Neural cell (in vitro differentiated cells): Measurements from ENCODE around the gene FGA. TPM values are rescaled to one million over a fixed set of nuclear protein-coding genes. Genes with fewer than 3 reads are reported as not detected.

Experiments used
- H2AFZ ChIP-seq: fragments of 200-600, 300-800 bp; sonication (generic), shearing (Covaris generic); 2 replicates; pipeline ENCODE4 v1.6.0; 2014; ENCODE audit warnings: low read depth, mild to moderate bottlenecking, antibody characterized with exemption, low read length, moderate library complexity
- H3F3A ChIP-seq: fragments of 200-600 bp; shearing (Covaris generic); 2 replicates; pipeline ENCODE4 v1.6.1; 2016; ENCODE audit warnings: mild to moderate bottlenecking, moderate library complexity, mixed read lengths, antibody characterized with exemption, low read length; ENCODE audit not compliant: insufficient read depth, poor library complexity, severe bottlenecking
- H3K27ac ChIP-seq: fragments of 200-600, 300-800 bp; sonication (generic), shearing (Covaris generic); 2 replicates; pipeline ENCODE4 v1.5.1; 2014; ENCODE audit warnings: mild to moderate bottlenecking, low read length, moderate library complexity
- H3K27me3 ChIP-seq: fragments of 300-800, 200-600 bp; sonication (generic), shearing (Covaris generic); 2 replicates; pipeline ENCODE4 v1.6.0; 2014; ENCODE audit warnings: mild to moderate bottlenecking, low read depth, low read length, moderate library complexity; ENCODE audit not compliant: insufficient read depth
- H3K36me3 ChIP-seq: fragments of 300-800, 200-600 bp; sonication (generic), shearing (Covaris generic); 2 replicates; pipeline ENCODE4 v1.5.1; 2014; ENCODE audit warnings: mild to moderate bottlenecking, antibody characterized with exemption, low read length, moderate library complexity; ENCODE audit not compliant: insufficient read depth
- H3K4me2 ChIP-seq: fragments of 300-800, 200-600 bp; sonication (generic), shearing (Covaris generic); 2 replicates; pipeline ENCODE4 v1.6.0; 2014; ENCODE audit warnings: mild to moderate bottlenecking, low read length
- H3K4me3 ChIP-seq: fragments of 300-800, 200-600 bp; sonication (generic), shearing (Covaris generic); 2 replicates; pipeline ENCODE4 v1.5.1; 2014; ENCODE audit warnings: mild to moderate bottlenecking, low read length, moderate library complexity
- H3K79me2 ChIP-seq: fragments of 200-600 bp; shearing (Covaris generic); replicated peaks from 2 replicates; pipeline ENCODE4 v1.6.0; 2014; ENCODE audit warnings: mild to moderate bottlenecking, low read length, moderate library complexity; ENCODE audit not compliant: insufficient read depth
- H3K9ac ChIP-seq: fragments of 300-800, 200-600 bp; sonication (generic), shearing (Covaris generic); 2 replicates; pipeline ENCODE4 v1.6.1; 2016; ENCODE audit warnings: mild to moderate bottlenecking, low read length, mixed read lengths
- H3K9me2 ChIP-seq: fragments of 200-600 bp; shearing (Covaris generic); 2 replicates; pipeline ENCODE4 v1.6.1; 2016; ENCODE audit warnings: mild to moderate bottlenecking, low read length, mixed read lengths; ENCODE audit not compliant: insufficient read depth
- H3K9me3 ChIP-seq: fragments of 200-600, 300-800 bp; sonication (generic), shearing (Covaris generic); 2 replicates; pipeline ENCODE4 v1.6.1; 2016; ENCODE audit warnings: mild to moderate bottlenecking, mixed run types, low read length, moderate library complexity, mixed read lengths
- H4K20me1 ChIP-seq: fragments of 200-600 bp; shearing (Covaris generic); 2 replicates; pipeline ENCODE4 v1.6.1; 2016; ENCODE audit warnings: mild to moderate bottlenecking, mixed run types; ENCODE audit not compliant: insufficient read depth
- EP300 ChIP-seq: fragments of 450-650 bp; conservative IDR thresholded peaks from 2 replicates; pipeline ENCODE4 v1.6.1; 2014; ENCODE audit warnings: antibody characterized with exemption, mild to moderate bottlenecking, moderate library complexity; ENCODE audit not compliant: poor library complexity, severe bottlenecking
- EZH2 ChIP-seq: fragments of 200-600, 300-800 bp; shearing (Covaris generic), sonication (generic); IDR thresholded peaks from 2 replicates; pipeline ENCODE4 v1.6.1; 2014; ENCODE audit warnings: antibody characterized with exemption, low read length, borderline replicate concordance, mild to moderate bottlenecking; ENCODE audit not compliant: insufficient read depth, poor library complexity, severe bottlenecking
- MXI1 ChIP-seq: fragments of 450-650 bp; conservative IDR thresholded peaks from 2 replicates; pipeline ENCODE4 v1.6.1; 2014; ENCODE audit warnings: antibody characterized with exemption, mild to moderate bottlenecking; ENCODE audit not compliant: poor library complexity, severe bottlenecking
- POLR2AphosphoS5 ChIP-seq: IDR thresholded peaks from 2 replicates; pipeline ENCODE4 v1.6.1; 2012
- RAD21 ChIP-seq: fragments of 450-650 bp; conservative IDR thresholded peaks from 2 replicates; pipeline ENCODE4 v1.6.1; 2014; ENCODE audit warnings: antibody characterized with exemption, mild to moderate bottlenecking, moderate library complexity
- SMC3 ChIP-seq: fragments of 450-650 bp; conservative IDR thresholded peaks from 2 replicates; pipeline ENCODE4 v1.6.1; 2014; ENCODE audit warnings: antibody characterized with exemption, mild to moderate bottlenecking, moderate library complexity; ENCODE audit not compliant: poor library complexity
- TAF1 ChIP-seq: IDR thresholded peaks from 2 replicates; pipeline ENCODE4 v1.6.1; 2012; ENCODE audit warnings: low read depth
- polyA plus RNA-seq: library from polyadenylated mRNA; depleted of rRNA; stranded (reverse); fragments of >200 nt; gene quantifications from 2 replicates; pipeline ENCODE4 v1.2.3, GENCODE V29; 2014
- TF ChIP-seq, protein P1 (sequence below): IDR thresholded peaks from 2 replicates; pipeline ENCODE4 v1.6.1; 2012; ENCODE audit warnings: borderline replicate concordance
- TF ChIP-seq, protein P2 (sequence below): fragments of 450-650 bp; IDR thresholded peaks from 2 replicates; pipeline ENCODE4 v1.5.1; 2014; ENCODE audit warnings: antibody characterized with exemption, mild to moderate bottlenecking, moderate library complexity; ENCODE audit not compliant: poor library complexity, severe bottlenecking

The FGA gene
- polyA plus RNA-seq, 1 donor from 2014 or later, result not detected

DNA sequence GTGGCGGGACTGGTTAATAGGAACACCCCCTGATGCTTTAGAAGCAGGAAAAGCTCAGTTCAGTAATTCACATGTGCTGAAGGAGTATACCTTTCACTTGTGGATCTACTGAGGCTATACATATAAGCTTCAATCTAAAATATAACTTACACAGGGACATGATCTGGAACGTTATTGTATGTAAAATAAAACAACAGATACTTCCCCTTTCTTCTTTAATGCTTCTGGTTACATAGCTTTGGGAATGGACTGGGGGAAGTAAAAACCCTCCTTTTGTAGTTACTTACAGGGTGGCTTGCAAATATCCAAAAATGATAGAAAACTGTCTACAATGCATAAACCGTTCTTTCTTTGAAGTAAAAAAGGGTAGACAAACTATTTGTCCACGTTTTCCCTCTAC is 20.0 kb upstream of the FGA start:
- Histone ChIP-seq H4K20me1 (no peaks in the 10 kb centered on the region), H3K4me2 (no peak overlapping the region), H3K9ac (no peak overlapping the region), H3K79me2 (no peaks in the 10 kb centered on the region), H3K27ac (no peak overlapping the region), H3F3A (no peaks in the 10 kb centered on the region), H3K4me3 (no peak overlapping the region), H3K36me3 (no peaks in the 10 kb centered on the region), H2AFZ (no peak overlapping the region), H3K27me3 (no peaks in the 10 kb centered on the region), H3K9me3 (no peaks in the 10 kb centered on the region), H3K9me2 (no peaks in the 10 kb centered on the region)
- TF ChIP-seq POLR2AphosphoS5, result no peak
- TF ChIP-seq, protein P1, sequence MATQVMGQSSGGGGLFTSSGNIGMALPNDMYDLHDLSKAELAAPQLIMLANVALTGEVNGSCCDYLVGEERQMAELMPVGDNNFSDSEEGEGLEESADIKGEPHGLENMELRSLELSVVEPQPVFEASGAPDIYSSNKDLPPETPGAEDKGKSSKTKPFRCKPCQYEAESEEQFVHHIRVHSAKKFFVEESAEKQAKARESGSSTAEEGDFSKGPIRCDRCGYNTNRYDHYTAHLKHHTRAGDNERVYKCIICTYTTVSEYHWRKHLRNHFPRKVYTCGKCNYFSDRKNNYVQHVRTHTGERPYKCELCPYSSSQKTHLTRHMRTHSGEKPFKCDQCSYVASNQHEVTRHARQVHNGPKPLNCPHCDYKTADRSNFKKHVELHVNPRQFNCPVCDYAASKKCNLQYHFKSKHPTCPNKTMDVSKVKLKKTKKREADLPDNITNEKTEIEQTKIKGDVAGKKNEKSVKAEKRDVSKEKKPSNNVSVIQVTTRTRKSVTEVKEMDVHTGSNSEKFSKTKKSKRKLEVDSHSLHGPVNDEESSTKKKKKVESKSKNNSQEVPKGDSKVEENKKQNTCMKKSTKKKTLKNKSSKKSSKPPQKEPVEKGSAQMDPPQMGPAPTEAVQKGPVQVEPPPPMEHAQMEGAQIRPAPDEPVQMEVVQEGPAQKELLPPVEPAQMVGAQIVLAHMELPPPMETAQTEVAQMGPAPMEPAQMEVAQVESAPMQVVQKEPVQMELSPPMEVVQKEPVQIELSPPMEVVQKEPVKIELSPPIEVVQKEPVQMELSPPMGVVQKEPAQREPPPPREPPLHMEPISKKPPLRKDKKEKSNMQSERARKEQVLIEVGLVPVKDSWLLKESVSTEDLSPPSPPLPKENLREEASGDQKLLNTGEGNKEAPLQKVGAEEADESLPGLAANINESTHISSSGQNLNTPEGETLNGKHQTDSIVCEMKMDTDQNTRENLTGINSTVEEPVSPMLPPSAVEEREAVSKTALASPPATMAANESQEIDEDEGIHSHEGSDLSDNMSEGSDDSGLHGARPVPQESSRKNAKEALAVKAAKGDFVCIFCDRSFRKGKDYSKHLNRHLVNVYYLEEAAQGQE, result no peak
- TF ChIP-seq EP300, result no peak
- no peak for TF ChIP-seq EZH2
- TF ChIP-seq SMC3, result no peak
- no peak for TF ChIP-seq MXI1
- TF ChIP-seq, protein P2, sequence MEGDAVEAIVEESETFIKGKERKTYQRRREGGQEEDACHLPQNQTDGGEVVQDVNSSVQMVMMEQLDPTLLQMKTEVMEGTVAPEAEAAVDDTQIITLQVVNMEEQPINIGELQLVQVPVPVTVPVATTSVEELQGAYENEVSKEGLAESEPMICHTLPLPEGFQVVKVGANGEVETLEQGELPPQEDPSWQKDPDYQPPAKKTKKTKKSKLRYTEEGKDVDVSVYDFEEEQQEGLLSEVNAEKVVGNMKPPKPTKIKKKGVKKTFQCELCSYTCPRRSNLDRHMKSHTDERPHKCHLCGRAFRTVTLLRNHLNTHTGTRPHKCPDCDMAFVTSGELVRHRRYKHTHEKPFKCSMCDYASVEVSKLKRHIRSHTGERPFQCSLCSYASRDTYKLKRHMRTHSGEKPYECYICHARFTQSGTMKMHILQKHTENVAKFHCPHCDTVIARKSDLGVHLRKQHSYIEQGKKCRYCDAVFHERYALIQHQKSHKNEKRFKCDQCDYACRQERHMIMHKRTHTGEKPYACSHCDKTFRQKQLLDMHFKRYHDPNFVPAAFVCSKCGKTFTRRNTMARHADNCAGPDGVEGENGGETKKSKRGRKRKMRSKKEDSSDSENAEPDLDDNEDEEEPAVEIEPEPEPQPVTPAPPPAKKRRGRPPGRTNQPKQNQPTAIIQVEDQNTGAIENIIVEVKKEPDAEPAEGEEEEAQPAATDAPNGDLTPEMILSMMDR, result no peak

DNA sequence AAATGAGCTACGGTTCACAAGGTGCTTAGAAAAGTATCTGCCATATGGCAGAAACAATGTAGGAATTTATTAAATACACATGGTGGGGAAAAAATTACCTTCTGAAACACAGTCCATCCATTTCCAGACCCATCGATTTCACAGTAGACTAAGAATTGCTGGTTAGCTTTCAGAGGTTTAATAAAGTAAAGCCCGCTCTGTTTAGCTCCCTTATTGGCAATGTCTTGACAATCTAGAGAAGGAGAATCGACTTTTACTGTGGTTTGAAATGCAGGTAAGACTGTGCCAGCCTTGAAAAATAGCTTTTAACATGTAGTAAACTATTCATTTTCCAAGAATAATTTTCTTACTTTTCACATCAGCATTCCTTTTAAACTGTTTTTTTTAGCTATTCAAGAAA is 19.0 kb upstream of the FGA start:
- H3K27me3 ChIP-seq, result no peaks in the 10 kb centered on the region
- H3K4me2 ChIP-seq, result no peak overlapping the region
- no peak overlapping the region for H3K27ac ChIP-seq
- TF ChIP-seq TAF1 (no peak), MXI1 (no peak), EP300 (no peak), POLR2AphosphoS5 (no peak), EZH2 (no peak), RAD21 (no peak)
- TF ChIP-seq, protein P1, result no peak
- TF ChIP-seq, protein P2, result no peak
- H3K36me3 ChIP-seq, result no peaks in the 10 kb centered on the region
- H3F3A ChIP-seq, result no peaks in the 10 kb centered on the region
- H3K4me3 ChIP-seq, result no peak overlapping the region
- no peaks in the 10 kb centered on the region for H3K9me2 ChIP-seq
- no peaks in the 10 kb centered on the region for H4K20me1 ChIP-seq
- H3K9ac ChIP-seq, result no peak overlapping the region
- no peaks in the 10 kb centered on the region for H3K79me2 ChIP-seq
- H3K9me3 ChIP-seq, result no peaks in the 10 kb centered on the region
- H2AFZ ChIP-seq, result no peak overlapping the region
